ENCODE data around the gene PARP6. TPM values are rescaled to one million over a fixed set of nuclear protein-coding genes. Genes with fewer than 3 reads are reported as not detected.
A peak's percentile ranks its signal among the peaks of the same experiment; 100 is the strongest.

The PARP6 gene
- total RNA-seq, 2 donors from 2014 or later, result 37.6 to 57.0 TPM

DNA sequence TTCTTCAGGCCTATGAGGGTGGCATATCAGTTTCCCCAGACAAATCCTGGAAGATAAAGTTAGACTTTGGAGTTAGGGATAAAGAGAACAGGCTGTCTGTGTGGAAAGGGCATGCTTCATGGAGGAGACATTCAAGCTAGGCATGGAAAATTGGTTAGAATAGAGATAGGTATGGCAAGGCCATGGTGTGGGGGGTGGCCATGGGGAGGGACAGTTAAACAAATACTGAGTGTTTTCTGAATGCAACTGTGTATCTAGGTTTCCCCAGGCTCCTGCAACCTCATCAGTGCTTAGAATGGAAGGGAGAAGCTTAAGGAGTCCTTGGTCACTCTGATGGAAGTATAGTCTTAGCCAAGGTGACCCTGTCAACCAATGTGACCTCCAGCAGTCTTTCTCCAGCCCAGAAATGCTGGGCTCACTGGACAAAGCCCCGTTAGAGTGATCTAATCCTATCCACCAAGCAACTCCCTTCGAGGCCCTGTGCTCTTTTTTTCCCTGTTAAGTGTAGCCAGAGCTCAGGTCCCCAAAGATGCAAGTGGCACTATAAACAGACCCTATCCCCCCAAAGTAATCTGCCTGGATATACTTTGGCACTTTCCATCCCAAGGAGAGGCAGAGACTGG, 35.9 kb downstream of the PARP6 start:
- no peak for DNase-seq (ENCODE audit: low spot score)
- intact Hi-C loops (cut with DNase I), result no loop called here

DNA sequence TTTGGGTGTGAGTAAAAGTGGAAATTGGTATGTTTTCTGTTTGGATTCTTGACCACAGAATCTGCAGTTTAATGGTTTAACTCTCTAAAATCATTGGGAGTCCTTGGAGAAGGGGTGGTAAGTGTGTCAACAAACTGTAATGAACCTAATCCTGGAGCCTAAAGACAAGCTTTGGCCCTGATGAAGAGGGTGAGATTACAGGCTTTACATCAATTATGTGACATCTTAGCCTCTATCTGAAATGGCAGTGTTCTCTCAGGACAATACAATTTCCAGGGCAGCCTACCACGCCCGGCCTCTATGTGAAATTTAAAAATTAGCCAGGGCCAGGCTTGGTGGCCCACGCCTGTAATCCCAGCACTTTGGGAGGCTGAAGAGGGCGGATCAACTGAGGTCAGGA, 37.1 kb downstream of the PARP6 start:
- intact Hi-C loops (cut with DNase I), result no loop called here
- DNase-seq (ENCODE audit: low spot score), result no peak

DNA sequence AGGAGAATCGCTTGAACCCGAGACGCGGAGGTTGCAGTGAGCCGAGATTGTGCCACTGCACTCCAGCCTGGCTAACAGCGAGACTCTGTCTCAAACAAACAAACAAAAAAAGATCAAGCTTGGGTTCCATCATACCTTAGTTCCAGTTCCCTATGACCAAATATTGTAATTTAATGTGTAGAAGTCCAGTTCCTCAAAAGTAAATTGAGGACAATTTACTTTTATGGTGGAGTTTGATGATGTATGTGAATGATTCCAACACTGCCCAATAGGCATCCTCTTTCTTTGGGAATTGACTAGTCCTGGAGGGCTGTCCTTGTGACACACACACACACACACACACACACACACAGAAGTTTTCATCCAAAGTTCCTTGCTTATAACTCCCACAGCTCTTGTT, 38.6 kb downstream of the PARP6 start:
- DNase-seq (ENCODE audit: low spot score), result no peak
- intact Hi-C loops (cut with DNase I), result no loop called here

DNA sequence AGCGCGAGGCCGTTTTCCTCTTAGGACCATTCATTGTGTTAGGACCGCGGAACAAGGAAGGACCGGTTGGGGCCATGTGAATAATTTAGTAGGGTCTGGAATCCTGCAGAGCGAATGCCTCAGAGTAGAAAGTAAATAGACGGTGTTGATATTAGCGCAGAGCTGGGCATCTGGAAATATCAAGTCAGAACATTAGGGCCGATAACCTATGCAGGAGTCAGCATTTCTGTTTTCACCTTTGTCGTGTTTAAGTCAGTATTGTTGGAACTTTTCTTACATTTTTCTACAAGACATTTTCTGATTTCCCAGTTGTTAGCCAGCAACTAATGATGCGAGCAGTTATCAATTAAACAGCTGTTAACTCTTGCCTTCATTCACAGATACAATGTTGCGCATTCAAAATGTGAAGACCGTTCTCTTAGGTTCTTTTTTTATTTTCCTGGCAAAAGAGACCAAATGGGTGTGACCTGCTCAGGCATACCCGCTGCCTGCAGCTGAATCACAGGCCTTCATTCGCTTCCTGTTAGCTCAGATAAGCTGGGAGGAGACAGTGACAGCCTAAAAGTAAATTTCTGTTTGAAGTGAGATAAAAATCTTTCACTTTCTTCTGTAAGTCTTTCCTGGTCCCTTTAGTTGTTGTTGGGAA, 40.4 kb downstream of the PARP6 start:
- intact Hi-C loops (cut with DNase I), result no loop called here
- peak; percentile 82 for DNase-seq (ENCODE audit: low spot score)

DNA sequence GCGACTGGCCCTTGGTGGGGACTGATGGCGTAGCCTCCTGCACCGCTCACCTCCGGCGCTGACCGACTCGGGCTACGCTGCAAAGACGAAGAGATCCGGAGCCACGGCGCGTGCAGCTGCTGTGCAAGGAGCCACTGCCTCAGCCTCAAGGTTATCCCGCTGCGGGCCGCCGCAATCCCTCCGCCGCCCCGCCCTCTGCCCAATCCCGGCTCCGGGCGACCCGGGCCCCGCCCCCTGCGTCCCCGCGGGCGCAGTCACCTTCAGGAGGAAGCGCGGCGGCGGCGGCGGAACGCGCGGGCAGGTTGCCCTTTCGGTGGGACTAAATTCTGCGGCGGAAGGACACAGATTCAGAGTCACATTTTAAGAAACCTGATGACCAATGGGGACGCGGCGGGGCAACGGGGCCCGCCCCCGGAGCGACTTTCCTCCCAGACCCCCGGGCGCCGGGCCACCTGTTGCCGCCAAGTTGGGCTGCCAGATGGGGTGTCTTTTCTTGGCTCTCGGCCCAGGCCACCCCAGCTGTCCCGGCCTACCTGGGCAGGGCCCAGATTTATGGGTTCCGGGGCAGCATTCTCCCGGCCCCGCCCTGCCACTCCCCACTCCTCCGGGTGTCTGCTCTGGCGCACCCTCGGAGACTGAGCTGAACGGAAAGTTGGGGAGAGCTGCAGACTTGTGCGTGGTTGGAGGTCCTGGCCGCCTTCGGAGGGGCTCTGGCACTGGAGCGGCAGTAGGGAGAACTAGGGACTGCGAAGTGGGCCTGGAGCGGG, 41.1 kb downstream of the PARP6 start, which contains the start of gene PKM:
TSS of gene PKM (minus strand) at position 125 of the 767 bp plus-strand sequence. CDS start 12,093 bp downstream, outside the sequence.
- intact Hi-C loops (cut with DNase I), result no loop called here
- DNase-seq (ENCODE audit: low spot score), result peak; percentile 98

DNA sequence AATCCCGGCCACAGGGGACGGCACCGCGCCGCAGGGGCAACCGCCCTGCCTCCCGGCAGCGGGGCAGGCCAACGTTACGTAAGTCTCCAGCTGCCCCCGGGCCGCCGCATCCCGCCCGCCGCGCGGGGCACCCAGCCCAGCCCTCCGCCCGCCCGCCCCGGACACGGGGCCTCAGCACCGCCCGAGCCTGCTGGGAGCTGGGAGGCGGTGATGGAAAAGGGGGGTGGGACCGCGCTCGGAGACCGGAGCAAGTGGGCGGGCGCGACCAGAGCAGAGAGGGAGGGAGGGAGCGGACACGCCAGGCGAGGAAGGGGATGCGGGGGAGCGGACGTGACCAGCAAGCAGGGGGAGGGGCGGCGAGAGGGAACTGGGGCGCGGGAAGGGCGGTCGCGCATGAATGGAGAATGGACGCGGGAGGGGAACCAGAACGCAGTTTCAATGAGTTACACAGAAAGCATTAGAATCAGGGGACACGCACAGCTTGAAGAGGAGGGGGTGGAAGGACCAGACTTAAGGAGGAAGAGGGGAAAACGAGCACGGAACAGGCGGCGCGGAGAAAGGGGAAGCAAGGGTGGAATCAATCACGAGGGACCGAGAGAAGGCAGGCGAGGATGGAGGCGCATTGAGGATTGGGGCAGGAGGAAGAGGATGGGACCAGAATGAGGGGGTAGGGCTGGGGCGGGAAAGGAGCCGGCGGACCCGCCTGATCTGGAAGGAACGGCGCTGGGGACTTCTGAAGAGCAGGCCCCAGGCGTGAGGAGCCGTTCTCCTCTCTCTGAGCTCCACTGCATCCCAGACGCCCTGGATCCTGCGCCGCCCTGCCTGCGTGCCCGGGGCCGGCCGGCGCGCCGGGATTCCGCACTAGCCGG, 41.9 kb downstream of the PARP6 start:
- DNase-seq (ENCODE audit: low spot score), result peak; percentile 97
- intact Hi-C loops (cut with DNase I), result no loop called here

DNA sequence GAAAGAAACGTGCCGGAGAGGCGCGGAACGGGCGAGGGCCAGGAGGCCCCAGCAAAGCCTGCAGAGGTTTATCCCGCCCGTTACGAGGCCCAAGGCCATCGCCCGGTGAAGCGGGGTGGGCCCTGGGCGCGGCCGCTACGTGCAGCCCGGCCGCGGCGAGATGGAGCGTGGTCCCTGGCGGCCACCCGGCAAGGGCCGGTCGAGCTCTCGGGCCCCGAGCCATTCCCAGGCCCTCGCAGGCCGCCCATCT, 42.5 kb downstream of the PARP6 start:
- intact Hi-C loops (cut with DNase I), result no loop called here
- no peak for DNase-seq (ENCODE audit: low spot score)

DNA sequence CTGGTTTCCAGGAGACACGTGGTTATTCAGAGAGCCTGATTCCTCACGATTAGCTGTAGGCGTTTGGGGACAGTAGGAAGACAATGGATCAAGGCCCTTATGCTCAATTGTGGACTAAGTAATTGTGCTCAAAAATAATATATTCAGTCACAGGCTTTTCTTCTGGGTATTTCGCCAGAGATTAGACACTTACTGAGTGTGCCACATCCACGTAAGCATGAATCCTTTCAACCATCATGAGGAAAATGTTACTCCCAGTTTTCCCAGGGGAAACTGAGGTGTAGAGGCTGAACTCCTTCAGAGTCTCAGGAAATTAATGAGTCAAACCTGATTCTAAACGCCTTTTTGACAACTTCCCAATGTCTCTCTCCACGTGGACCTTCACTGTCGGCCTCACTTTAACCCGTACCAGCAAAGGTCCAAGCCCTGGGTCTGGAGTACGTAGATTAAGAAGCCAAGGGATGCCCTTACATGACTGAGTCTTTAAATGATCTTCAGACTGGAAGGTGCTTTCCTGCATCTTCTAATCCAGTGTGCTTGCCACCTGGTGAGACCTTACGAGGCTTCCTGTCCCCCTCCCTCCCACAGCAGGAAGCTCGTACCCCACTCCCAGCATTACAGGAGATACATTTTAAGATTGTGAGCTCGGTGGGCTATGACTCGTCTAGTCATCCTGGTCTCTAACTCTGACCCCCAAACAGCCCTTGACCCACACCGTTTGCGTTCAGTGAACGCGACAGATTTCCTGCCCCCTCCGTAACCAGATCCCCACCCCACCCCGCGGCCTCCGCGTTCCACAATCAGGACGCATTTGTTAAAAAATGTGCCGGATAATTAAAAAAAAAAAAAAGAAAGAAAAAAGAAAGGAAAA, 43.0 kb downstream of the PARP6 start:
- DNase-seq (ENCODE audit: low spot score), result no peak
- intact Hi-C loops (cut with DNase I), result no loop called here

DNA sequence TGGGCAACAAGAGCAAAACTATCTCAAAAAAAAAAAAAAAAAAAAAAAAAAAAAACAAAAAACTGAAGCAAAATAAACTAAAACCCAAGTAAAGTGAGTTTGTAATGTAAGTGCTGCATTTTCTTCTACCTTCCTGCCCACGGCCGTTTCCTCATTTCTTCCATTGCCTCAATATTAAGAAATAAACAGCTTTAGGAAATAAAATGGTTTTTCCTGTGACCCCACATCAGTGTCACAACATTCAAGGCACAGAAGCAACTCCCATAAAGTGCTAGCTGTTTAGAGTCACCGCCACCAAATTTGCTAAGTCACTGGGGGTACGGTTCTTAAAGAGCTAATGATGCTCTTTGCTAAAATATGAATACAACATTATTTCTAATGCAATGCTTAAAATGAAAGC, 44.6 kb downstream of the PARP6 start:
- no peak for DNase-seq (ENCODE audit: low spot score)
- intact Hi-C loops (cut with DNase I), result no loop called here

DNA sequence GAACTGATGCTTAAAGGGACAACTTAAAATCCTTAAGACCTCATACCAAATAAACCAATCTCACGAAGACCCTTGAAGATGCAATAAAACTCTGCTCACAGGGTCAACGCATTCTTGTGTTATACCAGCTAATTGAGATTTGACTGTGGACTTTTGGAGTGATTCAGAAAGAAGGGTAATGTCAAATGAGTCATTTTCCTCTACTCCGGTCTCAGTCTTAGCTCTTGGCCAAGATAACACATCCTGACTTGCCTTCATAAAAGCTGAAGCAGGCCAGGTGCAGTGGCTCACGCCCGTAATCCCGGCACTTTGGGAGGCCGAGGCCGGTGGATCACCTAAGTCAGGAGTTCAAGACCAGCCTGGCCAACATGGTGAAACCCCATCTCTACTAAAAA, 45.2 kb downstream of the PARP6 start:
- intact Hi-C loops (cut with DNase I), result no loop called here
- no peak for DNase-seq (ENCODE audit: low spot score)

DNA sequence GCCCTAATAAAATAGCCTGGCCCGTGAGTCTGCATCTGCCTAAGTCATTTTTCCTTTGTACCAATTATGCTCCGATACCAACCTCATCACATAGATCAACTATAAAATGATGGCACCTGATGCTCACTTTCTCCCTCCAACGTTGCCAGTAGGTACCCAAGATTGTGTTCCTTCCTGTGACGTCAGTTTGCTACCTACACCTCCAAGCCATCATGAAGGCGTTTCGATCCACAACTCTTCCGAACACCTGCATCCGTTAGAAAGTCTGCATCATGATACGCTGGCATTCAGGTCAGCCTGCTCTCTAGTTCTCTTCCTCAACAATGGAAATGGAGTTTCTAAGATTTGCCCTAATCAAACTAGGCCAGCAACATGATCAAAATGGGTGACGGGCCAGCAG, 49.1 kb downstream of the PARP6 start:
- DNase-seq (ENCODE audit: low spot score), result no peak
- intact Hi-C loops (cut with DNase I), result loop anchor here in 1 of 2 donors (2.0 kb wide), 1 partner anchor 20 kb away; no protein-coding TSS in a partner anchor

DNA sequence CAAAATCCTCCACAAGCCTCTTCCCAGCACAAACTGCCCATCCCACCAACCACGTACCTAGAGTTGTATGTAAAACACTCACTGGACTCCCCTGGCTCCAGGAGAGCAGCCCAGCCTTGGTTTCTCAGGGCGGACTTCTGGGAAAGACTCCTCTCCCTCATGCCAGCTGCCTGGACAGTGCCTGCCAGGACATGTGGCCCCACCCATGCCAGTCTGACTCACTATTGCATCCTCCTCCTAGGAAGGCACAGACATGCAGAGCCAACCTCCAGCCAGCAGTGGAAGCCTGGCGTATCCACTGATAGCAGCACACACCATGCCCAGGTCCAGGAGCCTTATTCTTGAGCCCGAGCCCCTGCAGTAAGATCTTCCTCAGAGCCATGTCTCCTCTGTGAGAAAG, 50.0 kb downstream of the PARP6 start:
- no peak for DNase-seq (ENCODE audit: low spot score)
- intact Hi-C loops (cut with DNase I), result loop anchor here in 1 of 2 donors (2.0 kb wide), 1 partner anchor 20 kb away; no protein-coding TSS in a partner anchor

DNA sequence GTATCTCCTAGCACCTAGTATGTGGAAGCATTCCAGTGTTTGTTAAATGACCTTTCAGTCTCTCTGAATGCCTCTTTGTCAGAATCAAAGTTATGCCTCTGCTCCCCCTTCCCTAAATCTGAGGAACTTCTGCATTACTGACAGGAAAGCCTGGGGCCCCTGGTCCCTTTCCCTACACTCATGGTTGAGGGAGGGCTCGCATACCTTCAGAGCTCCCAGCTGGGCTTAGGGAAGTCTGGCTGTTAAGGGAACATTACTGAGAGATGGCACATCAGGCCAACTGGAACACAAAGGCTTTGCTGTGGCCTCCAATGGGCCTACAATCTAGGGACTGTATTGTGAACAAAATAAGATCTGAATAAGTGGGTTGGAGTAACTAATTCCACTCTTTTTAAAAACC, 51.7 kb downstream of the PARP6 start:
- intact Hi-C loops (cut with DNase I), result no loop called here
- DNase-seq (ENCODE audit: low spot score), result no peak

DNA sequence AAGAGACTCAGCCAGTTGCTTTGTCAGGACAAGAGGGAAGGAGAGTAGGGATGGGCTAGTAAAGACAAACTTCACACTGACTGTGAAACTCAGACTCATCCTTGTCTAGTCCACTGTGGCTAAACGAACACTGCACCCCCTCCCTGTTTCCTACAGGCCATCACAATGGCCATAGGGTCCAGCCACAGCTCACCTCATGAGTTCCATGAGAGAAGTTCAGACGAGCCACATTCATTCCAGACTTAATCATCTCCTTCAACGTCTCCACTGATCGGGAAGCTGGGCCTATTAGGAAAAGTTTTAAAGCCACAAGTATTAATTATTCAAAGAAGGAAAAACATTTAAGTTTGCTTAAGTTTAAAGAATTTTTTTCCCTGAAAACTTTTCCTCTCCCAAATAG, 55.1 kb downstream of the PARP6 start:
- DNase-seq (ENCODE audit: low spot score), result no peak
- intact Hi-C loops (cut with DNase I), result no loop called here

DNA sequence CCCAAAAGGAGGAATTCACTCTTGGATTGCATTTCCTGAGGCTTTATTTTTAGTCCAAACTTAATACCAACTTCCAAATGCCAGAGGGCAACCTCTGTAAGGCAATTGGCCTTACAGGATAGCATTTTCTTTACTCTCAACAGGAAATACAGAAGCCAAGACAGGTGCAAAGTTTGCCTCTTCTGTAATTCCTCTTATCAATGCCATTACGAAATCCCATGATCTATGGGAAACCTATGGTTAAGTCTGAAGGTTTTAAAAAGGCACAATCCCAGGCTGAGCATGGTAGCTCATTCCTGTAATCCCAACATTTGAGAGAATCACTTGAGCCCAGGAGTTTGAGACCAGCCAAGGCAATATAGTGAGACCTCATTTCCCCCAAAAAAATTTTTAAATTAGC, 56.3 kb downstream of the PARP6 start:
- no peak for DNase-seq (ENCODE audit: low spot score)
- intact Hi-C loops (cut with DNase I), result no loop called here

DNA sequence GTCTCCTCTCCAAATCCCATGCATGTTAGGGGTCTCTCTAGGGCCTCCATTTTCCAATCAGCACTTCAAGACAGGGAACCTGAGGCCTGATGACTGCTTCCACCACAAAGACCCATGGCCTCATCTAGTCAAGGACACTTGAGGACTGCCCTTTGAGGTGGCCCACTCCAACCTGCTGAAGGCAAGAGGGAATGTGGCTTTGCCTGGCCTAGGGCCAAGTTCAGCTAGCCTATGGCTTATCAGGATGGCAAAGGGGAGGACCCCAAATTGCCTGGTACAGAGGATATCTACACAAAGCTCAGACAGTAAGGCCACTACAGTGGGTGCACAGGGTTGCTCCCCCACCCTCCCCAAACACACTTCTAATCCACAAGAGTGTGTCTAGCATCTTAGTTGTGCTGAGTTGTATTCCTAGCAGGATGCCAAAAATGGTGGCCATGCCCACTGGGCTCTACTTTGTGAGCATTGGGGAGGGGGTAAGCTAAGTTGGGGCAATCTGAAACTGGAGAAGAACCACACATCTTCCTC, 64.7 kb downstream of the PARP6 start:
- intact Hi-C loops (cut with DNase I), result loop anchor here in 1 of 2 donors (10.0 kb wide), 1 partner anchor 57 kb away; no protein-coding TSS in a partner anchor
- DNase-seq (ENCODE audit: low spot score), result no peak

DNA sequence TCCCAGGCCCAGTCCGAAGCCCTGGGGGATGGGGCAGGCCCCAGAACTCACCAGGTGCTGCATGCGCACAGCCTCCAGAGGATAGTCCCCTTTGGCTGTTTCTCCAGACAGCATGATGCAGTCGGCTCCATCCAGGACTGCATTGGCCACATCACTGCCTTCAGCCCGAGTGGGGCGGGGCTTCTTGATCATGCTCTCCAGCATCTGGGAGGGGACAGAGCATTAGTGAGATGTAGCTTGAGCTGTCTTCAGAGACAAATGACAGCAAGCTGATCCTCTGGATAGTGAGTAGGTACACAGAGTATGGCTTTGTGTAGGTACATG, 65.7 kb downstream of the PARP6 start:
- intact Hi-C loops (cut with DNase I), result loop anchor here in 1 of 2 donors (10.0 kb wide), 1 partner anchor 58 kb away; no protein-coding TSS in a partner anchor

DNA sequence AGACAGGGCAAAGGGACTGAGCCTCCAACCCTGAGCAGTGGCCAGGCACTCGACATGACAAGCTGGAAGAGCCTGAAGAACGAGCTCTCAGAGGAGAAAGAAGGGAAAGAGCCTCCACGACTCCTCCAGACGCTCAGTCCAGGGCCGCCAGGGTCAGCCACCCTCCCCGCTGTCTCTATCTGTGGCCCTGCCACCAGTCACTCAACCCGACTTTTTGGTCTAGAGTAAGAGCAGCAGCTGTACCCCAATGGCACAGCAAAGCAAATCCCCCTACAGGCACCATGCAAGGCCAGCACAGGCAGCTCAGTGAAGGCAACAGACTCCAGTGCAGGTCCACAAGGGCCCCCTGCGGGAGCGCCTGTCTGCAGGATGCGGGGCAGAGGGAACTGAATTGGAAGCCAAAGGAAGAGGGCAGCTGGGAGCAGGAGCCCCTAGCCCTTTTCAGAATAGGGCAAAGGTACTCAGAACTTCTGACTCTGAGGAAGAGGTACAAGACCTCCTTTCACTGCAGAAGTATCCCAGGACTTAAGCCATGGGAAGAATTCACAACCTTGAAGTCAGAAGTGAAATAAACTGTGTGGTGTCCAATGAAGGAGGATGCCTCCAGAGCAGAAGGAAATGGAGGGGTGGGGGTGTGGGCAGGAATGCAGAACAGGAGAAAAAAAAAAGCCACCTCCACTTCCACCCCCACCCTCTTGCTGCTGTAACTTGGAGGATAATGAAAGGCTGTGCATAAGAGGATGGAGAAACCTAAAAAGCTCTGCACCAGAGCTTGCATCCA, 66.3 kb downstream of the PARP6 start:
- intact Hi-C loops (cut with DNase I), result loop anchor here in 1 of 2 donors (10.0 kb wide), 1 partner anchor 59 kb away; no protein-coding TSS in a partner anchor
- DNase-seq (ENCODE audit: low spot score), result no peak

More for the DNA sequence above, 65.7 kb downstream of the PARP6 start:
- DNase-seq (ENCODE audit: low spot score), result no peak
